ENCODE measurements around the gene CBR3.

Gene CBR3

GRCh38 chr21:36155603-36156338 is 20.9 kb downstream of the CBR3 start:
- no peak for DNase-seq (ENCODE audit: low read depth, low spot score)

GRCh38 chr21:36156339-36156814 is 21.5 kb downstream of the CBR3 start:
- DNase-seq (ENCODE audit: low read depth, low spot score), result peak; percentile 98

- DNase-seq (ENCODE audit: low read depth, low spot score), result no peak
These were observed 22.2 kb downstream of the CBR3 start, which contains the start of gene DOP1B for GRCh38 chr21:36156815-36157670. Gene DOP1B, plus strand, starts transcription at chr21:36156824. Its CDS starts 7,910 bp downstream, at chr21:36164734.

- no peak for DNase-seq (ENCODE audit: low read depth, low spot score)
These were observed 24.6 kb downstream of the CBR3 start for GRCh38 chr21:36159356-36159921.

- DNase-seq (ENCODE audit: low read depth, low spot score), result no peak
These were observed 25.9 kb downstream of the CBR3 start for GRCh38 chr21:36160850-36161178.

- no peak for DNase-seq (ENCODE audit: low read depth, low spot score)
These were observed 27.8 kb downstream of the CBR3 start for GRCh38 chr21:36162631-36163030.

GRCh38 chr21:36163750-36164741 is 29.2 kb downstream of the CBR3 start:
- DNase-seq (ENCODE audit: low read depth, low spot score), result no peak

- no peak for DNase-seq (ENCODE audit: low read depth, low spot score)
These were observed 30.5 kb downstream of the CBR3 start for GRCh38 chr21:36165356-36165755.

GRCh38 chr21:36166705-36167104 is 31.8 kb downstream of the CBR3 start:
- DNase-seq (ENCODE audit: low read depth, low spot score), result no peak

GRCh38 chr21:36167541-36167940 is 32.7 kb downstream of the CBR3 start:
- DNase-seq (ENCODE audit: low read depth, low spot score), result no peak

GRCh38 chr21:36169470-36170128 is 34.7 kb downstream of the CBR3 start:
- no peak for DNase-seq (ENCODE audit: low read depth, low spot score)

- DNase-seq (ENCODE audit: low read depth, low spot score), result no peak
These were observed 35.9 kb downstream of the CBR3 start for GRCh38 chr21:36170823-36171222.

- no peak for DNase-seq (ENCODE audit: low read depth, low spot score)
These were observed 36.5 kb downstream of the CBR3 start for GRCh38 chr21:36171336-36171735.

- no peak for DNase-seq (ENCODE audit: low read depth, low spot score)
These were observed 37.0 kb downstream of the CBR3 start for GRCh38 chr21:36171741-36172331.

- DNase-seq (ENCODE audit: low read depth, low spot score), result no peak
These were observed 39.9 kb downstream of the CBR3 start for GRCh38 chr21:36174780-36175179.

- DNase-seq (ENCODE audit: low read depth, low spot score), result no peak
These were observed 41.1 kb downstream of the CBR3 start for GRCh38 chr21:36175771-36176565.

- no peak for DNase-seq (ENCODE audit: low read depth, low spot score)
These were observed 43.5 kb downstream of the CBR3 start for GRCh38 chr21:36178349-36178748.

- no peak for DNase-seq (ENCODE audit: low read depth, low spot score)
These were observed 44.3 kb downstream of the CBR3 start for GRCh38 chr21:36179145-36179544.

GRCh38 chr21:36180963-36181362 is 46.1 kb downstream of the CBR3 start:
- no peak for DNase-seq (ENCODE audit: low read depth, low spot score)

All from activated naive CD8-positive, alpha-beta T cell treated with anti-CD3 and anti-CD28 coated beads, Interleukin-2, amount 50 U/mL, for 16 hours (primary cell).